Esophagus muscularis mucosa (tissue), 4 donors: ENCODE results near the gene DEDD2. TPM values are rescaled to one million over a fixed set of nuclear protein-coding genes. Genes with fewer than 3 reads are reported as not detected.

ENCODE experiments used
- DNase-seq: peaks from one replicate; pipeline ENCODE4 v3.0.0-alpha.2; 2017; ENCODE audit errors: extremely low spot score
- H3K27ac ChIP-seq, 4 donors: fragments of 200-600 bp; sonication (generic); replicated peaks in 1 of 4; 1 replicate in 3 of 4; 2 replicates in 1 of 4; pipeline ENCODE4 v1.5.1; 2016 to 2019; ENCODE audit warnings: mild to moderate bottlenecking in 1 of 4
- H3K27me3 ChIP-seq, 4 donors: fragments of 200-600 bp; sonication (generic); one replicate each; pipeline versions ENCODE4 v1.5.1 to v1.6.0; 2016 to 2019
- H3K36me3 ChIP-seq, 4 donors: fragments of 200-600 bp; sonication (generic); one replicate each; pipeline ENCODE4 v1.5.1; 2016 to 2019
- H3K4me1 ChIP-seq, 4 donors: fragments of 200-600 bp; sonication (generic); one replicate each; pipeline ENCODE4 v1.5.1; 2016 to 2019
- H3K4me3 ChIP-seq, 4 donors: fragments of 200-600 bp; sonication (generic); 1 replicate in 2 of 4; 2 replicates in 2 of 4; pipeline ENCODE4 v1.5.1; 2016 to 2019; ENCODE audit warnings: mild to moderate bottlenecking in 4 of 4, moderate library complexity in 1 of 4
- H3K9me3 ChIP-seq, 4 donors: fragments of 200-600 bp; sonication (generic); 1 replicate in 3 of 4; 2 replicates in 1 of 4; pipeline ENCODE4 v1.5.1; 2016 to 2019
- CTCF ChIP-seq, 3 experiments: fragments of 200-600 bp in 2 of 3; fragments of 450-650 bp in 1 of 3; sonication (generic) in 2 of 3; IDR thresholded peaks; one replicate each; pipeline ENCODE4 v1.5.1; 2017 to 2019; ENCODE audit warnings: antibody characterized with exemption in 3 of 3, mild to moderate bottlenecking in 2 of 3, moderate library complexity in 1 of 3
- EP300 ChIP-seq: sonication (generic); formaldehyde crosslinking; IDR thresholded peaks from one replicate; pipeline ENCODE4 v1.6.1; 2017; ENCODE audit warnings: antibody characterized with exemption
- POLR2A ChIP-seq: fragments of 450-650 bp; IDR thresholded peaks from one replicate; pipeline ENCODE4 v1.6.1; 2017; ENCODE audit warnings: antibody characterized with exemption, moderate library complexity, mild to moderate bottlenecking, low read depth
- POLR2AphosphoS5 ChIP-seq, 2 donors: sonication (generic); formaldehyde crosslinking; IDR thresholded peaks; one replicate each; pipeline ENCODE4 v1.6.1; 2017; ENCODE audit warnings: antibody characterized with exemption in 2 of 2
- WGBS: methylation state at CpG from one replicate; pipeline ENCODE4 v1.1.5; 2018; 5-methylcytosine and 5-hydroxymethylcytosine counted together
- intact Hi-C: fragments of 100-400 bp; cut with DNase I; formaldehyde crosslinking; loops from one replicate; pipeline ENCODE4 v1.15.1; 2023
- total RNA-seq, 4 donors: library from RNA; depleted of rRNA; stranded (reverse); fragments of >200 nt; gene quantifications; one replicate each; pipeline versions ENCODE4 v1.1.0 to v1.2.1, GENCODE V29; 2016

DEDD2 gene
- total RNA-seq, 4 donors from 2014 or later = 22.0 to 42.1 (median 31.2) TPM

DNA sequence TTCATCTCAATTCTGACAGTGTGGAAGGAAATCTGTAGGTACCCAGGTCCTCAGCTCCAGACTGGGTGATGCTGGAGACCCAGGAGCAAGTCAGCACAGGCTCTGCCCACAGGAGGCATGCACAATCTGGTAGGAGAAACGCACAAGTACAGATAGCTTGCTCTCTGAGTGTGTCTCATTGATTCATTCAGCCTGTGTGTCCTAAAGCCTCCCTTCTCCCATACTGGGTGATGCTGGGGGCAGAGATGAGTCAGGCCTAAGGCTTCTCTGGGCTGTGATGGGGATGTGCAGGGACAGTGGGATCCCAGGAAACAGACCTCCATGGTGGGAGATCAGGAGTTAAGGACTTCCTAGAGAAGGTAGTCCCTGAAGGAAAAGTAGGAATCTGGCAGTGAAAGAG lies 9.4 kb upstream of the DEDD2 start:
- DNase-seq = no peak
- Histone ChIP-seq H3K27me3 (no peaks in the 10 kb centered on the region), H3K4me3 (no peak overlapping the region), H3K4me1 (peaks cover 3 to 25% (median 19%) of the 10 kb centered on the region in 4 donors), H3K36me3 (peaks cover 53 to 82% (median 79%) of the 10 kb centered on the region in 4 donors), H3K27ac (no peak overlapping the region), H3K9me3 (no peaks in the 10 kb centered on the region)
- no CpG with 5 or more reads among the region's 1 CpG for WGBS
- intact Hi-C loops = no loop called here
- TF ChIP-seq POLR2A (no peak), CTCF (IDR thresholded peaks at IDR 0.05) (no peak), POLR2AphosphoS5 (IDR thresholded peaks at IDR 0.05) (no peak), EP300 (no peak)

GRCh38 chr19:42225718-42226292 lies 8.3 kb upstream of the DEDD2 start:
- no peaks in the 10 kb centered on the region for H3K9me3 ChIP-seq
- TF ChIP-seq EP300 (no peak), POLR2A (no peak), POLR2AphosphoS5 (IDR thresholded peaks at IDR 0.05) (no peak), CTCF (IDR thresholded peaks at IDR 0.05) (no peak)
- intact Hi-C loops = no loop called here
- H3K4me3 ChIP-seq = no peak overlapping the region
- H3K4me1 ChIP-seq = peaks cover 9 to 34% (median 29%) of the 10 kb centered on the region in 4 donors
- 98% methylated on average over 24 of the region's 33 CpGs for WGBS
- peaks cover 42 to 72% (median 68%) of the 10 kb centered on the region in 4 donors for H3K36me3 ChIP-seq
- H3K27me3 ChIP-seq = no peaks in the 10 kb centered on the region
- DNase-seq = no peak
- no peak overlapping the region for H3K27ac ChIP-seq

GRCh38 chr19:42224940-42225717 lies 7.7 kb upstream of the DEDD2 start:
- TF ChIP-seq POLR2A (no peak), POLR2AphosphoS5 (IDR thresholded peaks at IDR 0.05) (no peak), EP300 (no peak), CTCF (IDR thresholded peaks at IDR 0.05) (no peak)
- H3K27me3 ChIP-seq = no peaks in the 10 kb centered on the region
- H3K36me3 ChIP-seq = peaks cover 37 to 65% (median 61%) of the 10 kb centered on the region in 4 donors
- no peak for DNase-seq
- no peak overlapping the region for H3K27ac ChIP-seq
- H3K4me3 ChIP-seq = no peak overlapping the region
- peaks cover 11 to 31% (median 26%) of the 10 kb centered on the region in 4 donors for H3K4me1 ChIP-seq
- H3K9me3 ChIP-seq = no peaks in the 10 kb centered on the region
- WGBS = 93% methylated on average over 31 of the region's 37 CpGs
- intact Hi-C loops = no loop called here

DNA sequence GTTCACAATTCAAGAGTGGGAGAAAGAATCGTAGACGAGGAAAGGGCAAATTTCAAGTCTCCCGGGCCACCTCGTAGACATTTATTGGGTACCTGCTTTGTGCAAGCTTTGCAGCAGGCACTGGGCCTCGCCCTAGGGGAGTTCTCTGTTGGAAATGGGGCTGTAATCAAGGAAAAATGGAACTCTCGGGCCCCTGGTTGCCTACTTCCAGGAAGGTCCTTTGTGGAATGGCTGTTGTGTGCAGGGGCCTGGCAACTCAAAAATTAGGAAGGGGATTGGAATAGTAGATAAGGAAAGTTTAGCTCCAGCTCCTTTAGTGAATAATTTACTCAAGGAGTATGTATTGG lies 3.2 kb upstream of the DEDD2 start:
- Histone ChIP-seq H3K27ac (peak overlapping the region; percentile 85 to 93 (median 88)), H3K27me3 (no peaks in the 10 kb centered on the region), H3K9me3 (no peaks in the 10 kb centered on the region), H3K36me3 (peaks cover 15 to 21% (median 18%) of the 10 kb centered on the region in 4 donors), H3K4me3 (peak overlapping the region; percentile 66 to 84 (median 76)), H3K4me1 (peaks cover 33 to 58% (median 53%) of the 10 kb centered on the region in 4 donors)
- intact Hi-C loops = no loop called here
- no peak for TF ChIP-seq POLR2A
- TF ChIP-seq POLR2AphosphoS5 (IDR thresholded peaks at IDR 0.05) = no peak
- TF ChIP-seq EP300 = no peak
- TF ChIP-seq CTCF (IDR thresholded peaks at IDR 0.05) = no peak
- DNase-seq = no peak
- WGBS = 1% methylated on average over 6 of the region's 6 CpGs
